Peyer's patch (tissue), 4 donors: ENCODE data around the gene ARHGEF12.

ENCODE experiments used
- CTCF ChIP-seq, 6 experiments: fragments of 450-650 bp in 4 of 6; fragments of 200-600 bp in 2 of 6; sonication (generic) in 1 of 6; IDR thresholded peaks; one replicate each; pipeline ENCODE4 v1.5.1; 2017 to 2019; ENCODE audit warnings: antibody characterized with exemption in 6 of 6, mild to moderate bottlenecking in 3 of 6, moderate library complexity in 1 of 6
- POLR2A ChIP-seq, 2 donors: fragments of 450-650 bp; IDR thresholded peaks; one replicate each; pipeline ENCODE4 v1.5.1; 2017; ENCODE audit warnings: antibody characterized with exemption in 2 of 2, mild to moderate bottlenecking in 2 of 2, moderate library complexity in 2 of 2

GRCh38 chr11:120352405-120352804 lies 16.2 kb downstream of the ARHGEF12 start:
- no peak for TF ChIP-seq CTCF (IDR thresholded peaks at IDR 0.05)
- no peak for TF ChIP-seq POLR2A (IDR thresholded peaks at IDR 0.05)
